ENCODE data around the gene NCOA3. TPM values are rescaled to one million over a fixed set of nuclear protein-coding genes. Genes with fewer than 3 reads are reported as not detected.

NCOA3 gene
- total RNA-seq, 1 experiment from 2014 or later = 25.9 TPM

- BruUV-seq (replicated peaks) = no TSS peak
- no peak overlapping the region for H3K9ac ChIP-seq (ENCODE audit: low read length)
- no peak overlapping the region for H3K4me3 ChIP-seq (replicated peaks in 1 of 2; ENCODE audit: low read depth in 1 of 2, low read length in 2 of 2)
- ATAC-seq (no peak), DNase-seq (ENCODE audit: low read depth, low spot score) (no peak)
- no peaks in the 10 kb centered on the region for H3K79me2 ChIP-seq (ENCODE audit: insufficient read depth, low read length)
- H3K4me2 ChIP-seq (ENCODE audit: low read length) = no peak overlapping the region
- no peak for TF ChIP-seq SP1 (IDR thresholded peaks at IDR 0.05; ENCODE audit: low read depth)
- TF ChIP-seq YY1 (IDR thresholded peaks at IDR 0.05; ENCODE audit: extremely low read depth, insufficient replicate concordance, low read depth, low read length) = no peak
- TF ChIP-seq CBX3 (IDR thresholded peaks at IDR 0.05; ENCODE audit: low read depth) = no peak
- TF ChIP-seq MAX (IDR thresholded peaks at IDR 0.05) = no peak
- no peak for TF ChIP-seq REST (IDR thresholded peaks at IDR 0.05; ENCODE audit: low read depth)
- no peak for TF ChIP-seq JUND (IDR thresholded peaks at IDR 0.05)
- TF ChIP-seq SIN3A (IDR thresholded peaks at IDR 0.05; ENCODE audit: low read depth) = no peak
- no peak for TF ChIP-seq EGR1 (IDR thresholded peaks at IDR 0.05; ENCODE audit: low read depth)
- no peak for TF ChIP-seq POLR2AphosphoS5 (IDR thresholded peaks at IDR 0.05; ENCODE audit: low read depth, low read length)
- TF ChIP-seq POLR2A (IDR thresholded peaks at IDR 0.05; ENCODE audit: borderline replicate concordance, extremely low read depth, insufficient read depth, insufficient read length) = no peak
- TF ChIP-seq EZH2 (IDR thresholded peaks at IDR 0.05) = no peak
- TF ChIP-seq ELF1 (IDR thresholded peaks at IDR 0.05; ENCODE audit: borderline replicate concordance, low read depth) = no peak
- TF ChIP-seq RAD21 (IDR thresholded peaks at IDR 0.05; ENCODE audit: low read depth) = no peak
- no peak overlapping the region for H2AFZ ChIP-seq (ENCODE audit: low read depth, low read length, poor library complexity, severe bottlenecking)
- peaks cover 12 to 13% of the 10 kb centered on the region in 2 experiments; a peak in 3 of 4 replicates for H3K36me3 ChIP-seq (ENCODE audit: control insufficient read depth in 1 of 2, insufficient read depth in 2 of 2, low read length in 2 of 2)
- ChIA-PET RAD21 (ENCODE audit: low non-redundant PET in 1 of 2, low total read pairs in 2 of 2, uncharacterized antibody in 2 of 2, unreplicated experiment in 2 of 2) (no interaction called here), CTCF (no interaction called here), POLR2A (no interaction called here)
- no peaks in the 10 kb centered on the region for H3K9me2 ChIP-seq (ENCODE audit: insufficient read depth)
- H3K9me3 ChIP-seq (ENCODE audit: control insufficient read depth in 1 of 2, insufficient read depth in 1 of 2, low read depth in 1 of 2, low read length in 2 of 2) = no peaks in the 10 kb centered on the region
- no peak overlapping the region for H3K27ac ChIP-seq (ENCODE audit: low read depth, low read length)
- no peaks in the 10 kb centered on the region for H4K20me1 ChIP-seq (ENCODE audit: insufficient read depth)
- H3K27me3 ChIP-seq (ENCODE audit: insufficient read depth, low read length) = no peaks in the 10 kb centered on the region
- no peaks in the 10 kb centered on the region for H3K4me1 ChIP-seq (ENCODE audit: control insufficient read depth in 1 of 2, insufficient read depth in 2 of 2, low read length in 2 of 2)
- intact Hi-C loops (cut with micrococcal nuclease) = no loop called here
Measured at GRCh38 chr20:47656318-47656717, 154.6 kb downstream of the NCOA3 start.

Measured in HCT116 (cell line).